Measurements from ENCODE around the gene ADAMTS17.

DNA sequence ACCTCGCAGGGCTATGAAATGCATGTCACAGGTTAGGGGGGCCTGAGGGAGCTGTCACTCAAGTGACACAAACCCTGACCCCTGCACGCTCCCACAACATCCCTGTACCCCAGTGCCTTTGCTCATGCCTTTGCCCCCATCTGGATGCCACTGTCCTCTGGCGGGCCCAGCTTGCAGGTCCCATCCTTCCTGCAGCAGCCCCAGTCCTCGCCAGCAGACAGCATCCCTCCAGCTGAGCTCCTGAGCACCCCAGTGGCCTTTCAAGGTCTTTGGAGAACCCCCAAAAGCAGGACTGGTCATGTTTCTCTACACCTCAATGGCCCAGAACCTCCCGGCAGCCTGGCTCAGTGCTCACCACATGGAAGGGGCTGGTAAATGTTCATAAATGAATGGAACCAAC is 170.4 kb downstream of the ADAMTS17 start:
- TF ChIP-seq, protein P1, sequence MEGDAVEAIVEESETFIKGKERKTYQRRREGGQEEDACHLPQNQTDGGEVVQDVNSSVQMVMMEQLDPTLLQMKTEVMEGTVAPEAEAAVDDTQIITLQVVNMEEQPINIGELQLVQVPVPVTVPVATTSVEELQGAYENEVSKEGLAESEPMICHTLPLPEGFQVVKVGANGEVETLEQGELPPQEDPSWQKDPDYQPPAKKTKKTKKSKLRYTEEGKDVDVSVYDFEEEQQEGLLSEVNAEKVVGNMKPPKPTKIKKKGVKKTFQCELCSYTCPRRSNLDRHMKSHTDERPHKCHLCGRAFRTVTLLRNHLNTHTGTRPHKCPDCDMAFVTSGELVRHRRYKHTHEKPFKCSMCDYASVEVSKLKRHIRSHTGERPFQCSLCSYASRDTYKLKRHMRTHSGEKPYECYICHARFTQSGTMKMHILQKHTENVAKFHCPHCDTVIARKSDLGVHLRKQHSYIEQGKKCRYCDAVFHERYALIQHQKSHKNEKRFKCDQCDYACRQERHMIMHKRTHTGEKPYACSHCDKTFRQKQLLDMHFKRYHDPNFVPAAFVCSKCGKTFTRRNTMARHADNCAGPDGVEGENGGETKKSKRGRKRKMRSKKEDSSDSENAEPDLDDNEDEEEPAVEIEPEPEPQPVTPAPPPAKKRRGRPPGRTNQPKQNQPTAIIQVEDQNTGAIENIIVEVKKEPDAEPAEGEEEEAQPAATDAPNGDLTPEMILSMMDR (IDR thresholded peaks at IDR 0.05 in 2 of 3, conservative IDR thresholded peaks at IDR 0.05 in 1 of 3; ENCODE audit: insufficient read depth in 2 of 3, low read depth in 1 of 3, low read length in 3 of 3), result no peak
- TF ChIP-seq GTF2F1 (IDR thresholded peaks at IDR 0.05; ENCODE audit: low read depth, low read length), result no peak
- no peak for TF ChIP-seq CAMTA2 (CRISPR knock-in tag; conservative IDR thresholded peaks at IDR 0.05)
- no peak for TF ChIP-seq POLR2AphosphoS5 (IDR thresholded peaks at IDR 0.05; ENCODE audit: control insufficient read depth, insufficient read depth, low read depth, low read length)
